PFSK-1 (cell line): ENCODE measurements around the gene HEMK1.

Experiments
- POLR2AphosphoS5 ChIP-seq: IDR thresholded peaks from 2 replicates; pipeline ENCODE4 v1.6.1; 2012; ENCODE audit warnings: low read depth, mild to moderate bottlenecking, control low read depth, low read length, moderate library complexity
- TAF1 ChIP-seq: IDR thresholded peaks from 2 replicates; pipeline ENCODE4 v1.6.1; 2012; ENCODE audit warnings: low read length, control low read depth, borderline replicate concordance; ENCODE audit not compliant: insufficient read depth

GRCh38 chr3:50574444-50574831 lies 5.1 kb downstream of the HEMK1 start:
- TF ChIP-seq POLR2AphosphoS5 (no peak), TAF1 (no peak)
